SK-N-MC (cell line): Measurements from ENCODE around the gene PDE7B.

Experiments
- DNase-seq: peaks from one replicate; pipeline ENCODE4 v3.0.0-alpha.2; 2011; ENCODE audit warnings: low read depth, low spot score
- H3K27ac ChIP-seq: fragments of 200-600 bp; sonication (generic); 2 replicates; pipeline ENCODE4 v1.5.1; 2016; ENCODE audit warnings: mixed run types
- H3K36me3 ChIP-seq: fragments of 200-600 bp; sonication (generic); 2 replicates; pipeline ENCODE4 v1.6.1; 2017; ENCODE audit warnings: antibody characterized with exemption, low read length, mixed read lengths; ENCODE audit not compliant: insufficient read depth
- H3K4me3 ChIP-seq: fragments of 200-600 bp; sonication (generic); 2 replicates; pipeline ENCODE4 v1.5.1; 2016
- H3K9ac ChIP-seq: fragments of 200-600 bp; sonication (generic); 2 replicates; pipeline ENCODE4 v1.8.0; 2017; ENCODE audit warnings: mixed run types, mixed read lengths; ENCODE audit not compliant: insufficient read length
- H3K9me3 ChIP-seq: fragments of 200-600 bp; sonication (generic); 2 replicates; pipeline ENCODE4 v1.6.1; 2017; ENCODE audit warnings: low read depth, mild to moderate bottlenecking, antibody characterized with exemption, low read length, moderate library complexity, mixed read lengths
- EZH2 ChIP-seq: fragments of 200-600 bp; sonication (generic); IDR thresholded peaks from one replicate; pipeline ENCODE4 v1.6.1; 2017; ENCODE audit warnings: antibody characterized with exemption
- FOXP2 ChIP-seq: optimal IDR thresholded peaks from 2 replicates; pipeline ENCODE3; 2011; ENCODE audit warnings: mild to moderate bottlenecking, moderate library complexity; ENCODE audit not compliant: insufficient read depth; ENCODE audit errors: extremely low read length, control extremely low read depth
- POLR2AphosphoS5 ChIP-seq: IDR thresholded peaks from 2 replicates; pipeline ENCODE4 v1.6.1; 2012; ENCODE audit warnings: mild to moderate bottlenecking, low read depth, low read length, borderline replicate concordance

The PDE7B gene

DNA sequence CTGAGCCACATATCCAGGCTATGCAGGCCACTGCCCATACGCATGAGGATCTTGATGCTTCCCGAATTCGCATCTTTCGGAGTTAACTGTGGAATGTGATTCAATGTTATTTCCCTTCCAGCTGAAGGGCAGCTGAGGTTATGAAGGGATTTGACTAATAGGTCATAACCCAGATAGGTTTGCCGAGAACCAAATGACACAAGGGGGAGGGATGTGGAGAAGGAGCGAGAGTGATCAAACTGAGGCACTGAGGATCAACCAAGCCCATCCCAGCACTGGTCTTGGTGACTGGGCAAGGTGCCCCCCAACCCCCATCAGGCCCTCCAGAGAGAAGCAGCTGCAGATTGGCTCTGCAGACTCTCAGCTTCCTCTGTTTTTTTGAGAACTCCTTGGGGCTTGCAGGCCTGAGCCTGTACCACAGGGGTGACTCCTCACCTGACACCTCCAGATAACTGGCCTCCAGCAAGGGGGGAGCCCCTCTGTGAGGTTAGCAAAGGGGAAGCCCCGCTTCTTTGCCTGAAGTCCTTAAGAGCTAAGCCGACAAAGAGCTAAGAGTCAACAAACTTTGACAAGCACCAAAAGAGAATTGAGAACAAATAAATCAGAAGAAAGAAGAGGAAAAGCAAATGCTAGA is 185.9 kb downstream of the PDE7B start:
- Histone ChIP-seq H3K9me3 (no peaks in the 10 kb centered on the region), H3K27ac (peak overlapping the region; percentile 74), H3K4me3 (peak overlapping the region; percentile 72), H3K9ac (peak overlapping the region; percentile 65), H3K36me3 (no peaks in the 10 kb centered on the region)
- TF ChIP-seq EZH2 (no peak), POLR2AphosphoS5 (no peak), FOXP2 (no peak)
- DNase-seq, result no peak

DNA sequence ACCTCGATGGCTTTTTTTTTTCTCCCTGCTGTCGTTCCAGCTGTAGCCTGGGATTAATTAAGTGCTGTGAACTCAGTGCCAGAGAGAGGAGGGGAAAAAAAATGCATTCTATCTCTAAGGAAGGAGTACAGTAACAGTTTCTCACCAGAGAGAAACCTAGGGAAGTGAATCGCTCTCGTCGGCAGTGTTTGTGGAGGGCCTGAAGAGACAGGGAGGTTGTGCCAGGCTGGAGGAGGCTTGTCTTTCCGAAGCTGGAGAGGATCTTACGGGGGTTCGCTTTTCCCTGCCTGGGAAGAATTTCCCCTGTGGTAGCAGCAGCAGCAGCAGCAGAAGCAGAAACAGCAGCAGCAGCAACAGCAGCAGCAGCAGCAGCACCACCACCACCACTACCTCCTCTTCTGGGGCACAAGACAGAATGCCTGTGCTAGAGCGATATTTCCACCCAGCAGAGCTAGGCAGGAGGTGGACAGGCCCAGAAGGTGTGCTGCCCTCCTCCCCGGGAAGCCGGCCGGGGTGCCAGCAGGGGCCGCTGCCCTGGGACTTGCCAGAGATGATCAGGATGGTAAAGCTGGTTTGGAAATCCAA is 186.5 kb downstream of the PDE7B start:
- peak overlapping the region; percentile 65 for H3K9ac ChIP-seq
- peak overlapping the region; percentile 72 for H3K4me3 ChIP-seq
- H3K9me3 ChIP-seq, result no peaks in the 10 kb centered on the region
- DNase-seq, result no peak
- H3K27ac ChIP-seq, result peak overlapping the region; percentile 74
- no peak for TF ChIP-seq EZH2
- no peak for TF ChIP-seq FOXP2
- TF ChIP-seq POLR2AphosphoS5, result no peak
- no peaks in the 10 kb centered on the region for H3K36me3 ChIP-seq

DNA sequence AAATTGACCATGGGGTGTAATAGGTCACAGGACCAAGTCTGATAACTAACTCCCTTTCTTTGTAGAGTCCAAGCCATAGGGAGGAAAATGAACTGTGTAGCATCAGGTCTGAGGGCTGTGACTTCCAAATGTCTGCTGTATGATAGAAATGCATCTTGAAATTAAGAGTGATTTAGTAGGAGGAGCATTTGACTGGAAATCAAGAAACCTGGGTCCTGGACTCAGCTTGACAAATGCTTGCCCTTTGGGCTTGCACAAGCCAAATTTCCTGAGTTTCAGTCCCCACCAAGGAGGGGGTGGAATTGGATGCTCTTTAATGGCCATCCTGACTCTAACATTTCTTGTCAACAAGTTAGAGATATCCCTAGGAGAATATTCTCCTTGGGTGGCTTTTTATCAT is 187.0 kb downstream of the PDE7B start:
- no peak overlapping the region for H3K9ac ChIP-seq
- peak overlapping the region; percentile 72 for H3K4me3 ChIP-seq
- no peaks in the 10 kb centered on the region for H3K9me3 ChIP-seq
- no peak for DNase-seq
- TF ChIP-seq POLR2AphosphoS5, result no peak
- no peak for TF ChIP-seq EZH2
- TF ChIP-seq FOXP2, result no peak
- H3K27ac ChIP-seq, result no peak overlapping the region
- H3K36me3 ChIP-seq, result no peaks in the 10 kb centered on the region

DNA sequence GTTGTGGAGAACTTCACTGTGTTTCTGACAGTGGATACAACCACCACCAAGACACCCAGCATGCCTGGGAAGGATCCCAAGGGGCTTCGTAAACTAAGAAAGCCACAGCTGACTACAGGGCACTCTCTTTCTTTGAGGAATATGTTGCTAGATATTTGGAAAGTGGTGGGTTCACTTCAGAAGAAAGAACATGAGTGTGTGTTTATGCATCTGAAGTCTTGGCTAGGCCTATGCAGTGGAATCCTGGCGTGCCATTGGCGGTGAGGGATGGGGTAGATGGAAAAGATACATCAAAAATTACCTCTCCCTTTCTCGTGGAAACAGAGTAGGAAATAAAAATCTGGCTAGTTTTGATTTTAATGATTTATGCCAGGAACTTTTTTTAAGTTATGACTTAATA is 187.7 kb downstream of the PDE7B start:
- H3K4me3 ChIP-seq, result 0 out of 2 replicates have a peak overlapping the region, but pooled peaks have one; percentile 4
- TF ChIP-seq EZH2 (no peak), FOXP2 (no peak), POLR2AphosphoS5 (no peak)
- no peaks in the 10 kb centered on the region for H3K36me3 ChIP-seq
- H3K27ac ChIP-seq, result no peak overlapping the region
- DNase-seq, result no peak
- H3K9me3 ChIP-seq, result no peaks in the 10 kb centered on the region
- H3K9ac ChIP-seq, result no peak overlapping the region

DNA sequence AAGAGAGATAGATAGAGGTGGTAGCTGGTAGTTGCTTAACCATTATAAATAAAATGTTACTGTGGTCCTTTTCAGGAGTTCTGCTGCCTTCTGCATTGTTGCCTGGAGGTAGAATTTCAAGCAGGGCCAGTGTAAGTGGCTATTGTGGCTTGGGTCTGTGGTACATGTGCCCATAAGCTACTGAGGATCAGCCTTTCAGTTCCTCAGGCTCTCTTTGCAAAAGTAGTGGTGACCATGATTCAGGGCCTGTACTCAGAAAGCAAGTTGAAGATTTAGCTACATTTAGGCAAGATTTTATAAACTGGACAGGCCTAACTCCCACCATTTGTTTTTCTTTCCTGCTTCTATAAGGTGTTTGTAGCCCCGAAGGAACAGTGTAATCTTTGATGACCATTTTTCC is 199.0 kb downstream of the PDE7B start:
- H3K27ac ChIP-seq, result peak overlapping the region; percentile 99

DNA sequence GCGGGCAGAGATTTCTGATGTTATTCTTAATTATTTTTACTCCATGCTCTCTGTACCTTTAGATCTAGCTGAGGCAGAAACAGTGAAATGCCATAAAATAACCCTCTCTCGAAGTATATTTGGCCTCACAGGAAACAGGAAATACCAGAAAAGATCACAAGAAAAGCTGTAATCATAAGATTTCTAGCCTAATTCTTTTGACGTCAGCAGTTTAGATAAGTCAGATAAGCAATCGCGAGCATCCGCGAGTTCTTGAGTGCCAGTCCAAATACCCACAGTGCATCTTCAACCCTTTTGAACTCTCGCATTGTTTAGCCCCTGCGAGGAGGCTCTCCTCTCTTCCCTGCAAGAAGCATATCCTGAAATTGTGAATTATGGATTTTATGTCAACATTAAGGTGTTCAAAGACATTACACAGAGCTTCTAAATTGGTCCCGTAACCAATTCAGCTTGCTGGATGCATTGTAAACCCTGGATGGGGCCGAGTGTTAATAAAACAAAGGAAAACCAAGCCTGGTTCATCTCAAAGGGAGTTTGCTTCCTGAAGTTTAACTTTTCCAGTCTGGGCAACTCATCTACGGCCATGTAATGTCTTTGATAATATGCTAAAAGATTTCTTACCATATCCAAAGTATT is 199.8 kb downstream of the PDE7B start:
- H3K36me3 ChIP-seq, result no peaks in the 10 kb centered on the region
- H3K9ac ChIP-seq, result peak overlapping the region; percentile 80
- DNase-seq, result peak; percentile 83
- H3K9me3 ChIP-seq, result no peaks in the 10 kb centered on the region
- peak overlapping the region; percentile 69 for H3K4me3 ChIP-seq
- TF ChIP-seq POLR2AphosphoS5, result peak; percentile 49; the same call in 1 of the 2 replicates
- no peak for TF ChIP-seq EZH2
- no peak for TF ChIP-seq FOXP2
- peak overlapping the region; percentile 99 for H3K27ac ChIP-seq

More for the DNA sequence above, 199.0 kb downstream of the PDE7B start:
- Histone ChIP-seq H3K36me3 (no peaks in the 10 kb centered on the region), H3K4me3 (peak overlapping the region; percentile 69), H3K9me3 (no peaks in the 10 kb centered on the region), H3K9ac (peak overlapping the region; percentile 80)
- no peak for TF ChIP-seq FOXP2
- no peak for TF ChIP-seq EZH2
- TF ChIP-seq POLR2AphosphoS5, result no peak
- DNase-seq, result no peak

DNA sequence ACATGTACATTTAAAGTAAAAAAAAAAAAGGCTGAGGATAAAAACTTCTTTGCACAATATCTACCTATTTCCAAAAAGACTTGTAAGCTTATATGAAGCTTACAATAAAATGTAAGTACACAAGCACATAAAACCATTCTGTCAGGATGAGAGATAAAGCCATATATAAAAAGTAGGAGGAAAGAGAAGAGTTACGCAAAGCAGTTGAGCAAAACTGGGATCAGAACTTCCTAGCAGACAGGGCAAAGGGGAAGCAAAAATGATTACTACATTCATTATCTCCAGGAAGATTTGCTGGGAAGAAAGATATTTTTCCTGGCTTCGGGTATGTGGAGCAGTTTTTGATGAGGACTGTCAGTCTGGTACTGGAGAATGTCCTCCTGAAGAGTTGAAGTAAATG is 200.5 kb downstream of the PDE7B start:
- H3K4me3 ChIP-seq, result no peak overlapping the region
- DNase-seq, result no peak
- no peaks in the 10 kb centered on the region for H3K9me3 ChIP-seq
- H3K36me3 ChIP-seq, result no peaks in the 10 kb centered on the region
- TF ChIP-seq FOXP2, result no peak
- no peak for TF ChIP-seq EZH2
- TF ChIP-seq POLR2AphosphoS5, result no peak
- H3K9ac ChIP-seq, result no peak overlapping the region
- peak overlapping the region; percentile 99 for H3K27ac ChIP-seq

DNA sequence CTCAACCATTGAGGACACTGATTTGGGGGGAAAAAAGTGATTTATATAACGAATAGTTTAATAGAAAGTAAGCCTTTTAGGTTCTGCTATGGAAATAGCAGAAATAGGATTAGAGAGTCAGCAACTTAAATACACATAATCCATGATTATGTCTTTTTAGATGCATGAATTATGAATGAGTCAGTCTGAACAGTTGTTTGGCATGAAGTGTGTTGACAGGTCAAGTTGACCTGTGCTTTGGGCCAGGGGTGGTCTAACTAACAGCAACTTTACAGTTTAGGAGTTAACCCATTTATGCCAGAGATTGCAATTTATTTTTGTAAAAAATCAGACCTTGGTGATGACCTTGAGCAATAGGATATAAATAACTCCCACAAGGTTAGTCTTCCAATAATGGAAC is 207.4 kb downstream of the PDE7B start:
- TF ChIP-seq POLR2AphosphoS5 (no peak), EZH2 (no peak), FOXP2 (no peak)
- DNase-seq, result no peak
- H3K27ac ChIP-seq, result no peak overlapping the region
- no peak overlapping the region for H3K9ac ChIP-seq
- no peaks in the 10 kb centered on the region for H3K36me3 ChIP-seq
- no peak overlapping the region for H3K4me3 ChIP-seq
- no peaks in the 10 kb centered on the region for H3K9me3 ChIP-seq

DNA sequence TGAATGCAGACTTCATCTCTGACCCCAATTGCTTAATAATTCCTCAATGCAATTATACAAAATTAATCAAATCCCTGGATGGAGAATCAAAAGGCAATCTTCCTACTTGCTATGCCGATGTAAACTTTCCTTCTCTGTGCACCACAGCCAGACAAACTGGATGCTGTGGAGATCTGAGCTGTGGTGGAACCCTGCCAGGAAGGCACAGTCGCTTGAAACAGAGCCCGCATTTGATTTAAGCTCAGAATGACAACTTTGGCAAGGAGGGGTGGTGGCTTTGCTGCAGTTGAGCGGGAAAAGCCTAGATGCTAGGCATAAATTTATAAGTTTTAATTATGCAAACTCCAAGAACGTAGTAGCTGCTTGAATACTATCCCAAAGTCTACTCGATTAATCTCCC is 207.8 kb downstream of the PDE7B start:
- no peak for DNase-seq
- Histone ChIP-seq H3K27ac (no peak overlapping the region), H3K36me3 (no peaks in the 10 kb centered on the region), H3K9me3 (no peaks in the 10 kb centered on the region), H3K4me3 (peak overlapping the region; percentile 8; the same call in 1 of the 2 replicates), H3K9ac (no peak overlapping the region)
- no peak for TF ChIP-seq EZH2
